Subcutaneous abdominal adipose tissue (tissue), 5 donors: Measurements from ENCODE around the gene FMNL2.

ENCODE experiments used
- H3K27ac ChIP-seq: one replicate; pipeline ENCODE4 v1.7.0; 2013; ENCODE audit warnings: low read depth, mild to moderate bottlenecking, inconsistent platforms, low read length, moderate library complexity
- H3K27me3 ChIP-seq, 5 donors: one replicate each; pipeline ENCODE4 v1.7.0; 2013; ENCODE audit warnings: low read length in 5 of 5, inconsistent platforms in 1 of 5; ENCODE audit not compliant: control insufficient read depth in 5 of 5, insufficient read depth in 4 of 5
- H3K36me3 ChIP-seq, 5 donors: one replicate each; pipeline ENCODE4 v1.7.0; 2013; ENCODE audit warnings: low read length in 5 of 5; ENCODE audit not compliant: control insufficient read depth in 5 of 5, insufficient read depth in 5 of 5
- H3K4me1 ChIP-seq, 5 donors: one replicate each; pipeline ENCODE4 v1.7.0; 2013; ENCODE audit warnings: low read length in 5 of 5, mild to moderate bottlenecking in 3 of 5, moderate library complexity in 1 of 5; ENCODE audit not compliant: control insufficient read depth in 5 of 5, insufficient read depth in 5 of 5
- H3K4me3 ChIP-seq, 5 donors: one replicate each; pipeline ENCODE4 v1.7.0; 2013; ENCODE audit warnings: low read length in 5 of 5, low read depth in 1 of 5
- H3K9ac ChIP-seq, 5 donors: one replicate each; pipeline ENCODE4 v1.7.0; 2013; ENCODE audit warnings: low read length in 5 of 5, mild to moderate bottlenecking in 4 of 5, moderate library complexity in 3 of 5
- H3K9me3 ChIP-seq, 5 donors: one replicate each; pipeline ENCODE4 v1.7.0; 2013; ENCODE audit warnings: low read length in 5 of 5; ENCODE audit not compliant: control insufficient read depth in 5 of 5
- donor health status: healthy.
- donor health status: healthy.
- donor health status: healthy.
- donor health status: healthy.
- donor health status: healthy.

FMNL2 gene

GRCh38 chr2:152657043-152657442 is 322.1 kb downstream of the FMNL2 start:
- Histone ChIP-seq H3K9me3 (no peaks in the 10 kb centered on the region), H3K9ac (no peak overlapping the region), H3K27me3 (no peaks in the 10 kb centered on the region), H3K4me1 (no peaks in the 10 kb centered on the region), H3K27ac (no peak overlapping the region), H3K36me3 (peaks cover 53 to 70% (median 62%) of the 10 kb centered on the region in 5 donors), H3K4me3 (no peak overlapping the region)

GRCh38 chr2:152658221-152658620 is 323.2 kb downstream of the FMNL2 start:
- Histone ChIP-seq H3K36me3 (peaks cover 54 to 72% (median 67%) of the 10 kb centered on the region in 5 donors), H3K9ac (no peak overlapping the region), H3K9me3 (no peaks in the 10 kb centered on the region), H3K27ac (no peak overlapping the region), H3K27me3 (no peaks in the 10 kb centered on the region), H3K4me1 (no peaks in the 10 kb centered on the region), H3K4me3 (no peak overlapping the region)

- H3K4me3 ChIP-seq, result no peak overlapping the region
- H3K27ac ChIP-seq, result no peak overlapping the region
- peaks cover 71 to 88% (median 75%) of the 10 kb centered on the region in 5 donors for H3K36me3 ChIP-seq
- H3K4me1 ChIP-seq, result no peaks in the 10 kb centered on the region
- no peak overlapping the region for H3K9ac ChIP-seq
- H3K9me3 ChIP-seq, result no peaks in the 10 kb centered on the region
- H3K27me3 ChIP-seq, result no peaks in the 10 kb centered on the region
Measured at GRCh38 chr2:152661076-152661475, 326.1 kb downstream of the FMNL2 start.

- Histone ChIP-seq H3K36me3 (peaks cover 63 to 90% (median 75%) of the 10 kb centered on the region in 5 donors), H3K9me3 (no peaks in the 10 kb centered on the region), H3K4me3 (no peak overlapping the region), H3K27ac (no peak overlapping the region), H3K9ac (no peak overlapping the region), H3K4me1 (no peaks in the 10 kb centered on the region), H3K27me3 (no peaks in the 10 kb centered on the region)
Measured at GRCh38 chr2:152664725-152665124, 329.8 kb downstream of the FMNL2 start.

GRCh38 chr2:152674334-152674733 is 339.4 kb downstream of the FMNL2 start:
- no peaks in the 10 kb centered on the region for H3K4me1 ChIP-seq
- H3K4me3 ChIP-seq, result no peak overlapping the region
- peaks cover 41 to 78% (median 63%) of the 10 kb centered on the region in 5 donors for H3K36me3 ChIP-seq

GRCh38 chr2:152676461-152676860 is 341.5 kb downstream of the FMNL2 start:
- H3K4me3 ChIP-seq, result no peak overlapping the region
- peaks cover 35 to 71% (median 59%) of the 10 kb centered on the region in 5 donors for H3K36me3 ChIP-seq
- H3K4me1 ChIP-seq, result no peaks in the 10 kb centered on the region
- no peak overlapping the region for H3K27ac ChIP-seq
- no peaks in the 10 kb centered on the region for H3K27me3 ChIP-seq
- H3K9me3 ChIP-seq, result no peaks in the 10 kb centered on the region
- no peak overlapping the region for H3K9ac ChIP-seq

More at GRCh38 chr2:152674334-152674733, 339.4 kb downstream of the FMNL2 start:
- Histone ChIP-seq H3K9me3 (no peaks in the 10 kb centered on the region), H3K27ac (no peak overlapping the region), H3K27me3 (no peaks in the 10 kb centered on the region), H3K9ac (no peak overlapping the region)

- peaks cover 27 to 56% (median 49%) of the 10 kb centered on the region in 5 donors for H3K36me3 ChIP-seq
- H3K27ac ChIP-seq, result no peak overlapping the region
- no peaks in the 10 kb centered on the region for H3K9me3 ChIP-seq
- no peaks in the 10 kb centered on the region for H3K27me3 ChIP-seq
- H3K4me3 ChIP-seq, result no peak overlapping the region
- no peak overlapping the region for H3K9ac ChIP-seq
- no peaks in the 10 kb centered on the region for H3K4me1 ChIP-seq
Measured at GRCh38 chr2:152678808-152679207, 343.8 kb downstream of the FMNL2 start.

GRCh38 chr2:152682663-152683062 is 347.7 kb downstream of the FMNL2 start:
- no peak overlapping the region for H3K27ac ChIP-seq
- H3K9me3 ChIP-seq, result no peaks in the 10 kb centered on the region
- H3K4me3 ChIP-seq, result no peak overlapping the region
- no peaks in the 10 kb centered on the region for H3K27me3 ChIP-seq
- H3K4me1 ChIP-seq, result no peaks in the 10 kb centered on the region
- H3K9ac ChIP-seq, result no peak overlapping the region
- peaks cover 10 to 33% (median 18%) of the 10 kb centered on the region in 5 donors for H3K36me3 ChIP-seq

- H3K27ac ChIP-seq, result no peak overlapping the region
- no peak overlapping the region for H3K4me3 ChIP-seq
- peaks cover 10 to 27% (median 15%) of the 10 kb centered on the region in 5 donors for H3K36me3 ChIP-seq
- H3K9me3 ChIP-seq, result no peaks in the 10 kb centered on the region
- no peaks in the 10 kb centered on the region for H3K27me3 ChIP-seq
- no peaks in the 10 kb centered on the region for H3K4me1 ChIP-seq
- H3K9ac ChIP-seq, result no peak overlapping the region
Measured at GRCh38 chr2:152683400-152683799, 348.4 kb downstream of the FMNL2 start.

GRCh38 chr2:152686321-152686720 is 351.3 kb downstream of the FMNL2 start:
- H3K27ac ChIP-seq, result no peak overlapping the region
- no peak overlapping the region for H3K9ac ChIP-seq
- peaks cover 0 to 11% (median 4%) of the 10 kb centered on the region in 5 donors for H3K36me3 ChIP-seq
- H3K4me1 ChIP-seq, result no peaks in the 10 kb centered on the region
- H3K4me3 ChIP-seq, result no peak overlapping the region
- no peaks in the 10 kb centered on the region for H3K9me3 ChIP-seq
- no peaks in the 10 kb centered on the region for H3K27me3 ChIP-seq

GRCh38 chr2:152693033-152693432 is 358.1 kb downstream of the FMNL2 start:
- Histone ChIP-seq H3K9ac (no peak overlapping the region), H3K36me3 (peaks cover 3 to 17% (median 6%) of the 10 kb centered on the region in 5 donors), H3K4me3 (no peak overlapping the region), H3K9me3 (no peaks in the 10 kb centered on the region), H3K27ac (peak overlapping the region; percentile 69), H3K27me3 (no peaks in the 10 kb centered on the region), H3K4me1 (peaks cover 0 to 5% (median 0%) of the 10 kb centered on the region in 5 donors)
